DMS114 treated with DMSO at 0.1 percent for 48 hours (cell line): Measurements from ENCODE around the gene ASGR1.
"Not testable (repeated sequence)": the region's sequence is repeated elsewhere in the genome, so short reads cannot be mapped to it uniquely, and the experiment has no call there.

ENCODE experiments used
- DNase-seq: peaks from one replicate; lab custom pipeline; 2025; ENCODE audit not compliant: unreplicated experiment; lab: John Stamatoyannopoulos, UW

The ASGR1 gene

GRCh38 chr17:7191069-7191468 lies 11.9 kb upstream of the ASGR1 start:
- no peak for DNase-seq

- DNase-seq, result no peak
Measured at GRCh38 chr17:7190276-7190917, 11.2 kb upstream of the ASGR1 start.

- no peak for DNase-seq
Measured at GRCh38 chr17:7186241-7186640, 7.1 kb upstream of the ASGR1 start.

- DNase-seq, result no peak
Measured at GRCh38 chr17:7184647-7185046, 5.5 kb upstream of the ASGR1 start.

GRCh38 chr17:7184091-7184488 lies 4.9 kb upstream of the ASGR1 start:
- no peak for DNase-seq

GRCh38 chr17:7183433-7184090 lies 4.4 kb upstream of the ASGR1 start:
- DNase-seq, result no peak

- not testable (repeated sequence) for DNase-seq
Measured at GRCh38 chr17:7182101-7182500, 2.9 kb upstream of the ASGR1 start.

- DNase-seq, result no peak
Measured at GRCh38 chr17:7178973-7179316, 225 bp downstream of the ASGR1 start.

- DNase-seq, result no peak
Measured at GRCh38 chr17:7177954-7178477, 1.2 kb downstream of the ASGR1 start.

GRCh38 chr17:7177191-7177953 lies 1.8 kb downstream of the ASGR1 start:
- peak; percentile 62 for DNase-seq

- DNase-seq, result no peak
Measured at GRCh38 chr17:7176841-7177190, 2.4 kb downstream of the ASGR1 start.

GRCh38 chr17:7176107-7176840 lies 2.9 kb downstream of the ASGR1 start:
- no peak for DNase-seq

GRCh38 chr17:7175330-7175733 lies 3.8 kb downstream of the ASGR1 start:
- no peak for DNase-seq

GRCh38 chr17:7174603-7175326 lies 4.4 kb downstream of the ASGR1 start:
- no peak for DNase-seq

GRCh38 chr17:7173687-7174602 lies 5.2 kb downstream of the ASGR1 start:
- no peak for DNase-seq

GRCh38 chr17:7172522-7173191 lies 6.5 kb downstream of the ASGR1 start:
- DNase-seq, result not testable (repeated sequence)

GRCh38 chr17:7169565-7169908 lies 9.6 kb downstream of the ASGR1 start:
- DNase-seq, result not testable (repeated sequence)

GRCh38 chr17:7168841-7169564 lies 10.2 kb downstream of the ASGR1 start:
- DNase-seq, result not testable (repeated sequence)

- DNase-seq, result no peak
Measured at GRCh38 chr17:7167832-7168231, 11.3 kb downstream of the ASGR1 start.
